Measurements from ENCODE around the gene TTLL9.

GRCh38 chr20:31830406-31830981, 39.9 kb upstream of the TTLL9 start:
- no peak for TF ChIP-seq POLR2A (IDR thresholded peaks at IDR 0.05)
- TF ChIP-seq, protein P1, sequence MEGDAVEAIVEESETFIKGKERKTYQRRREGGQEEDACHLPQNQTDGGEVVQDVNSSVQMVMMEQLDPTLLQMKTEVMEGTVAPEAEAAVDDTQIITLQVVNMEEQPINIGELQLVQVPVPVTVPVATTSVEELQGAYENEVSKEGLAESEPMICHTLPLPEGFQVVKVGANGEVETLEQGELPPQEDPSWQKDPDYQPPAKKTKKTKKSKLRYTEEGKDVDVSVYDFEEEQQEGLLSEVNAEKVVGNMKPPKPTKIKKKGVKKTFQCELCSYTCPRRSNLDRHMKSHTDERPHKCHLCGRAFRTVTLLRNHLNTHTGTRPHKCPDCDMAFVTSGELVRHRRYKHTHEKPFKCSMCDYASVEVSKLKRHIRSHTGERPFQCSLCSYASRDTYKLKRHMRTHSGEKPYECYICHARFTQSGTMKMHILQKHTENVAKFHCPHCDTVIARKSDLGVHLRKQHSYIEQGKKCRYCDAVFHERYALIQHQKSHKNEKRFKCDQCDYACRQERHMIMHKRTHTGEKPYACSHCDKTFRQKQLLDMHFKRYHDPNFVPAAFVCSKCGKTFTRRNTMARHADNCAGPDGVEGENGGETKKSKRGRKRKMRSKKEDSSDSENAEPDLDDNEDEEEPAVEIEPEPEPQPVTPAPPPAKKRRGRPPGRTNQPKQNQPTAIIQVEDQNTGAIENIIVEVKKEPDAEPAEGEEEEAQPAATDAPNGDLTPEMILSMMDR (IDR thresholded peaks at IDR 0.05): no peak

Data from lower leg skin (tissue), 3 donors.